Smooth muscle cell of the coronary artery (primary cell): Measurements from ENCODE around the gene AMHR2. TPM values are rescaled to one million over a fixed set of nuclear protein-coding genes. Genes with fewer than 3 reads are reported as not detected.

Experiments
- total RNA-seq: library from RNA; depleted of rRNA; stranded (reverse); fragments of >200 nt; gene quantifications from 2 replicates; pipeline ENCODE4 v1.2.3, GENCODE V29; 2014; ENCODE audit warnings: low replicate concordance

Gene AMHR2
- total RNA-seq = not detected in 2 replicates

GRCh38 chr12:53423597-53423996, at the start of gene AMHR2:
Gene AMHR2, plus strand, starts transcription at chr12:53423855. Its CDS starts 80 bp downstream, at chr12:53423935.

GRCh38 chr12:53380104-53380793, 43.4 kb upstream of the AMHR2 start, which contains the start of gene SP1:
Gene SP1, plus strand, starts transcription at chr12:53380176. Its CDS starts 116 bp downstream, at chr12:53380292.

GRCh38 chr12:53441040-53441833, 17.6 kb downstream of the AMHR2 start, which contains the start of gene PRR13:
Gene PRR13, plus strand, starts transcription at chr12:53441734. Its CDS starts 981 bp downstream, at chr12:53442715.

GRCh38 chr12:53451661-53452158, 28.1 kb downstream of the AMHR2 start, which contains the start of gene PCBP2:
Gene PCBP2, plus strand, starts transcription at chr12:53452102. Its CDS starts 2,699 bp downstream, at chr12:53454801.

Other genes starting within 250 kb of the AMHR2 start
- 11.2 and 11.3 TPM in 2 replicates for gene ZNF740, start 243.1 kb upstream of the AMHR2 start, total RNA-seq
- gene CSAD, start 242.9 kb upstream of the AMHR2 start, total RNA-seq = 4.4 and 11.5 TPM in 2 replicates
- gene ITGB7, start 216.6 kb upstream of the AMHR2 start, total RNA-seq = 0.15 and 0.47 TPM in 2 replicates
- 17.7 and 22.6 TPM in 2 replicates for gene RARG, start 191.6 kb upstream of the AMHR2 start, total RNA-seq
- 0.70 and 1.2 TPM in 2 replicates for gene ESPL1, start 155.6 kb upstream of the AMHR2 start, total RNA-seq
- gene PFDN5, start 128.3 kb upstream of the AMHR2 start, total RNA-seq = 692 and 1,810 TPM in 2 replicates
- 45.7 and 49.9 TPM in 2 replicates for gene MYG1, start 124.2 kb upstream of the AMHR2 start, total RNA-seq
- 31.4 and 34.7 TPM in 2 replicates for gene AAAS, start 102.2 kb upstream of the AMHR2 start, total RNA-seq
- not detected in 2 replicates for gene SP7, start 87.5 kb upstream of the AMHR2 start, total RNA-seq
- gene SP1, start 43.7 kb upstream of the AMHR2 start, total RNA-seq = 20.6 and 22.9 TPM in 2 replicates
- gene PRR13, start 17.9 kb downstream of the AMHR2 start, total RNA-seq = 12.1 and 21.4 TPM in 2 replicates
- 210 and 235 TPM in 2 replicates for gene PCBP2, start 28.2 kb downstream of the AMHR2 start, total RNA-seq
- 16.1 and 48.9 TPM in 2 replicates for gene MAP3K12, start 75.6 kb downstream of the AMHR2 start, total RNA-seq
- 24.5 and 36.5 TPM in 2 replicates for gene TARBP2, start 77.4 kb downstream of the AMHR2 start, total RNA-seq
- gene NPFF, start 83.6 kb downstream of the AMHR2 start, total RNA-seq = not detected in 2 replicates
- gene ATF7, start 202.5 kb downstream of the AMHR2 start, total RNA-seq = 5.8 and 9.7 TPM in 2 replicates